Sigmoid colon (tissue), 4 donors: ENCODE results near the gene RYR3.

Experiments used
- EP300 ChIP-seq, 4 donors: sonication (generic); formaldehyde crosslinking; IDR thresholded peaks; one replicate each; pipeline ENCODE4 v1.6.1; 2017; ENCODE audit warnings: antibody characterized with exemption in 4 of 4
- POLR2A ChIP-seq, 2 donors: fragments of 450-650 bp; IDR thresholded peaks; one replicate each; pipeline ENCODE4 v1.6.1; 2016; ENCODE audit warnings: antibody characterized with exemption in 2 of 2, mild to moderate bottlenecking in 2 of 2, moderate library complexity in 2 of 2
- POLR2AphosphoS5 ChIP-seq, 4 donors: sonication (generic); formaldehyde crosslinking; IDR thresholded peaks; one replicate each; pipeline ENCODE4 v1.6.1; 2017; ENCODE audit warnings: antibody characterized with exemption in 4 of 4
- TF ChIP-seq, protein P1 (sequence below), 4 experiments: fragments of 450-650 bp in 3 of 4; fragments of 200-600 bp in 1 of 4; IDR thresholded peaks; one replicate each; pipeline ENCODE4 v1.5.1; 2016 to 2019; ENCODE audit warnings: antibody characterized with exemption in 4 of 4, mild to moderate bottlenecking in 3 of 4, moderate library complexity in 2 of 4

DNA sequence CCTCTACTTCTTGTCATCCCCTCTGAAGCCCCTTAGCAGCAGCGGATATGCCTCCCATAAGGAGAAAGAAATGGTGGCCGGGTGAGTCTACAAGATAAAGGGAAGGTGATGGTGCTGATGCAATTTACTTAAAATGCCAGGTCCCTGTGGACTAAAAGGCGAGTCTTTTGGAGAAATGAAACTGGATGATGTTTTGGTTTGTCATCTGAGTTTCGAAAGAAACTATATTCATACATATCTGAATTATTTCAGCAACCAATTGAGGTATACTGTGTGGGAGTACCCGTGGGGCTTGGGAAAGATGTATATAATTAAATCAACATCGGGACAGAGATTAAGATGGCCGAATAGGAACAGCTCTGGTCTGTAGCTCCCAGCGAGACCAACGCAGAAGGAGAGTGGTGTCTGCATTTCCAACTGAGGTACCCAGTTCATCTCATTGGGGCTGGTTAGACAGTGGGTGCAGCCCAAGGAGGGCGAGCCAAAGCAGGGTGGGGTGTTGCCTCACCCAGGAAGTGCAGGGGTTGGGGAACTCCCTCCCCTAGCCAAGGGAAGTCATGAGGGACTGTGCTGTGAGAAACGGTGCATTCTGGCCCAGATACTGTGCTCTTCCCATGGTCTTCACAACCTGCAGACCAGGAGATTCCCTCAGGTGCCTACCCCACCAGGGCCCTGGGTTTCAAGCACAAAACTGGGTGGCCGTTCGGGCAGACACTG lies 446.9 kb downstream of the RYR3 start:
- TF ChIP-seq, protein P1, sequence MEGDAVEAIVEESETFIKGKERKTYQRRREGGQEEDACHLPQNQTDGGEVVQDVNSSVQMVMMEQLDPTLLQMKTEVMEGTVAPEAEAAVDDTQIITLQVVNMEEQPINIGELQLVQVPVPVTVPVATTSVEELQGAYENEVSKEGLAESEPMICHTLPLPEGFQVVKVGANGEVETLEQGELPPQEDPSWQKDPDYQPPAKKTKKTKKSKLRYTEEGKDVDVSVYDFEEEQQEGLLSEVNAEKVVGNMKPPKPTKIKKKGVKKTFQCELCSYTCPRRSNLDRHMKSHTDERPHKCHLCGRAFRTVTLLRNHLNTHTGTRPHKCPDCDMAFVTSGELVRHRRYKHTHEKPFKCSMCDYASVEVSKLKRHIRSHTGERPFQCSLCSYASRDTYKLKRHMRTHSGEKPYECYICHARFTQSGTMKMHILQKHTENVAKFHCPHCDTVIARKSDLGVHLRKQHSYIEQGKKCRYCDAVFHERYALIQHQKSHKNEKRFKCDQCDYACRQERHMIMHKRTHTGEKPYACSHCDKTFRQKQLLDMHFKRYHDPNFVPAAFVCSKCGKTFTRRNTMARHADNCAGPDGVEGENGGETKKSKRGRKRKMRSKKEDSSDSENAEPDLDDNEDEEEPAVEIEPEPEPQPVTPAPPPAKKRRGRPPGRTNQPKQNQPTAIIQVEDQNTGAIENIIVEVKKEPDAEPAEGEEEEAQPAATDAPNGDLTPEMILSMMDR (IDR thresholded peaks at IDR 0.05), result no peak
- TF ChIP-seq POLR2A (IDR thresholded peaks at IDR 0.05), result no peak
- no peak for TF ChIP-seq EP300 (IDR thresholded peaks at IDR 0.05)
- no peak for TF ChIP-seq POLR2AphosphoS5 (IDR thresholded peaks at IDR 0.05)
